MCF 10A (cell line): ENCODE results near the gene CORO7. TPM values are rescaled to one million over a fixed set of nuclear protein-coding genes. Genes with fewer than 3 reads are reported as not detected.

Experiments
- BruUV-seq: library from RNA; stranded (reverse); fragments of 400-500 nt; replicated peaks from 2 replicates; lab custom pipeline; 2021; lab: Mats Ljungman, UMichigan
- CTCF ChIA-PET: fragments of 300-600 bp; sonication (Branson Sonifier 250); formaldehyde crosslinking; extraction: SDS; loops from one replicate; lab custom pipeline; 2021; ENCODE audit warnings: antibody characterized with exemption, inconsistent platforms; lab: Yijun Ruan, JAX
- POLR2A ChIA-PET: fragments of 300-600, 350-650 bp; sonication (Branson Sonifier 250); formaldehyde crosslinking; extraction: SDS; loops from one replicate; lab custom pipeline; 2020; ENCODE audit warnings: antibody characterized with exemption, inconsistent platforms; lab: Yijun Ruan, JAX
- DNase-seq: peaks from one replicate; pipeline ENCODE4 v3.0.0-alpha.2; 2018; ENCODE audit not compliant: unreplicated experiment
- H3K27ac Mint-ChIP-seq: one replicate; pipeline ENCODE4 v1.8.0; 2022; ENCODE audit warnings: mild to moderate bottlenecking, low read depth, mixed read lengths; ENCODE audit not compliant: unreplicated experiment
- H3K27me3 Mint-ChIP-seq: one replicate; pipeline ENCODE4 v1.8.0; 2022; ENCODE audit warnings: mixed read lengths; ENCODE audit not compliant: insufficient read depth, unreplicated experiment
- H3K36me3 Mint-ChIP-seq: one replicate; pipeline ENCODE4 v1.8.0; 2022; ENCODE audit warnings: mild to moderate bottlenecking, moderate library complexity, mixed read lengths; ENCODE audit not compliant: insufficient read depth, unreplicated experiment
- H3K4me1 Mint-ChIP-seq: one replicate; pipeline ENCODE4 v1.8.0; 2022; ENCODE audit warnings: mixed read lengths; ENCODE audit not compliant: insufficient read depth, unreplicated experiment
- H3K4me3 Mint-ChIP-seq: one replicate; pipeline ENCODE4 v1.8.0; 2022; ENCODE audit warnings: mild to moderate bottlenecking, moderate library complexity, mixed read lengths; ENCODE audit not compliant: unreplicated experiment
- H3K9me3 Mint-ChIP-seq: one replicate; pipeline ENCODE4 v1.8.0; 2022; ENCODE audit warnings: mixed read lengths; ENCODE audit not compliant: unreplicated experiment
- intact Hi-C: fragments of 100-400 bp; cut with micrococcal nuclease; formaldehyde crosslinking; loops from 2 replicates; pipeline ENCODE4 v1.14.1; 2022
- total RNA-seq: library from RNA; stranded (reverse); gene quantifications from 2 replicates; pipeline ENCODE4 v1.2.3, GENCODE V29; 2022
- TF ChIP-seq, protein P1 (sequence below): fragments of 200-600 bp; IDR thresholded peaks from one replicate; pipeline ENCODE4 v1.8.0; 2022; ENCODE audit warnings: antibody characterized with exemption, mild to moderate bottlenecking; ENCODE audit not compliant: unreplicated experiment

Gene CORO7
- total RNA-seq, 1 experiment from 2014 or later = 20.3 TPM

GRCh38 chr16:4410335-4411075 is 5.9 kb downstream of the CORO7 start:
- H3K27ac Mint-ChIP-seq = peak overlapping the region; percentile 25
- ChIA-PET CTCF (interaction anchor here (0.5 to 4.9 kb wide), 11 partner anchors 8 to 475 kb away, joined by 3 to 40 read pairs (median 3); no protein-coding TSS in a partner anchor), POLR2A (interaction anchor here (0.7 kb wide), 2 partner anchors 17 to 112 kb away, joined by 3 read pairs; no protein-coding TSS in a partner anchor)
- DNase-seq = peak; percentile 71
- TF ChIP-seq, protein P1, sequence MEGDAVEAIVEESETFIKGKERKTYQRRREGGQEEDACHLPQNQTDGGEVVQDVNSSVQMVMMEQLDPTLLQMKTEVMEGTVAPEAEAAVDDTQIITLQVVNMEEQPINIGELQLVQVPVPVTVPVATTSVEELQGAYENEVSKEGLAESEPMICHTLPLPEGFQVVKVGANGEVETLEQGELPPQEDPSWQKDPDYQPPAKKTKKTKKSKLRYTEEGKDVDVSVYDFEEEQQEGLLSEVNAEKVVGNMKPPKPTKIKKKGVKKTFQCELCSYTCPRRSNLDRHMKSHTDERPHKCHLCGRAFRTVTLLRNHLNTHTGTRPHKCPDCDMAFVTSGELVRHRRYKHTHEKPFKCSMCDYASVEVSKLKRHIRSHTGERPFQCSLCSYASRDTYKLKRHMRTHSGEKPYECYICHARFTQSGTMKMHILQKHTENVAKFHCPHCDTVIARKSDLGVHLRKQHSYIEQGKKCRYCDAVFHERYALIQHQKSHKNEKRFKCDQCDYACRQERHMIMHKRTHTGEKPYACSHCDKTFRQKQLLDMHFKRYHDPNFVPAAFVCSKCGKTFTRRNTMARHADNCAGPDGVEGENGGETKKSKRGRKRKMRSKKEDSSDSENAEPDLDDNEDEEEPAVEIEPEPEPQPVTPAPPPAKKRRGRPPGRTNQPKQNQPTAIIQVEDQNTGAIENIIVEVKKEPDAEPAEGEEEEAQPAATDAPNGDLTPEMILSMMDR = no peak
- peaks cover 26% of the 10 kb centered on the region for H3K4me1 Mint-ChIP-seq
- peaks cover 15% of the 10 kb centered on the region for H3K36me3 Mint-ChIP-seq
- no TSS peak for BruUV-seq
- H3K27me3 Mint-ChIP-seq = no peaks in the 10 kb centered on the region
- no peak overlapping the region for H3K4me3 Mint-ChIP-seq
- no peaks in the 10 kb centered on the region for H3K9me3 Mint-ChIP-seq
- intact Hi-C loops = no loop called here

- intact Hi-C loops = no loop called here
- CTCF ChIA-PET = interaction anchor here (0.6 to 4.9 kb wide), 14 partner anchors 8 to 639 kb away, joined by 3 to 40 read pairs (median 3); no protein-coding TSS in a partner anchor
- no peaks in the 10 kb centered on the region for H3K27me3 Mint-ChIP-seq
Measured at GRCh38 chr16:4409081-4409932, 7.1 kb downstream of the CORO7 start.

GRCh38 chr16:4408323-4408690 is 8.1 kb downstream of the CORO7 start:
- H3K36me3 Mint-ChIP-seq = peaks cover 15% of the 10 kb centered on the region
- ChIA-PET POLR2A (interaction anchor here (0.8 kb wide), 1 partner anchor 76 kb away, joined by 3 read pairs; no protein-coding TSS in a partner anchor), CTCF (interaction anchor here (0.6 to 0.9 kb wide), 5 partner anchors 8 to 638 kb away, joined by 3 to 4 read pairs (median 3); no protein-coding TSS in a partner anchor)
- no peak for DNase-seq
- no peaks in the 10 kb centered on the region for H3K27me3 Mint-ChIP-seq
- H3K4me3 Mint-ChIP-seq = no peak overlapping the region
- TF ChIP-seq, protein P1 = no peak
- no TSS peak for BruUV-seq
- no peak overlapping the region for H3K27ac Mint-ChIP-seq
- H3K9me3 Mint-ChIP-seq = no peaks in the 10 kb centered on the region
- intact Hi-C loops = no loop called here
- peaks cover 14% of the 10 kb centered on the region for H3K4me1 Mint-ChIP-seq

More at GRCh38 chr16:4409081-4409932, 7.1 kb downstream of the CORO7 start:
- Mint-ChIP-seq H3K36me3 (peaks cover 15% of the 10 kb centered on the region), H3K4me3 (no peak overlapping the region), H3K27ac (no peak overlapping the region), H3K9me3 (no peaks in the 10 kb centered on the region), H3K4me1 (peaks cover 14% of the 10 kb centered on the region)
- no TSS peak for BruUV-seq
- TF ChIP-seq, protein P1 = no peak
- POLR2A ChIA-PET = interaction anchor here (0.7 kb wide), 3 partner anchors 16 to 156 kb away, joined by 3 to 4 read pairs (median 3); no protein-coding TSS in a partner anchor
- peak; percentile 53 for DNase-seq
